ENCODE results near the gene KRTAP4-12.
"Not testable (repeated sequence)": the region's sequence is repeated elsewhere in the genome, so short reads cannot be mapped to it uniquely, and the experiment has no call there.

- not testable (repeated sequence) for TF ChIP-seq POLR2AphosphoS5 (IDR thresholded peaks at IDR 0.05); EP300 (conservative IDR thresholded peaks at IDR 0.05; ENCODE audit: poor library complexity, severe bottlenecking); TAF1 (IDR thresholded peaks at IDR 0.05; ENCODE audit: low read depth); EZH2 (IDR thresholded peaks at IDR 0.05; ENCODE audit: borderline replicate concordance, insufficient read depth, low read length, poor library complexity, severe bottlenecking); RAD21 (conservative IDR thresholded peaks at IDR 0.05); MXI1 (conservative IDR thresholded peaks at IDR 0.05; ENCODE audit: poor library complexity, severe bottlenecking); SMC3 (conservative IDR thresholded peaks at IDR 0.05; ENCODE audit: poor library complexity)
- TF ChIP-seq, protein P1, sequence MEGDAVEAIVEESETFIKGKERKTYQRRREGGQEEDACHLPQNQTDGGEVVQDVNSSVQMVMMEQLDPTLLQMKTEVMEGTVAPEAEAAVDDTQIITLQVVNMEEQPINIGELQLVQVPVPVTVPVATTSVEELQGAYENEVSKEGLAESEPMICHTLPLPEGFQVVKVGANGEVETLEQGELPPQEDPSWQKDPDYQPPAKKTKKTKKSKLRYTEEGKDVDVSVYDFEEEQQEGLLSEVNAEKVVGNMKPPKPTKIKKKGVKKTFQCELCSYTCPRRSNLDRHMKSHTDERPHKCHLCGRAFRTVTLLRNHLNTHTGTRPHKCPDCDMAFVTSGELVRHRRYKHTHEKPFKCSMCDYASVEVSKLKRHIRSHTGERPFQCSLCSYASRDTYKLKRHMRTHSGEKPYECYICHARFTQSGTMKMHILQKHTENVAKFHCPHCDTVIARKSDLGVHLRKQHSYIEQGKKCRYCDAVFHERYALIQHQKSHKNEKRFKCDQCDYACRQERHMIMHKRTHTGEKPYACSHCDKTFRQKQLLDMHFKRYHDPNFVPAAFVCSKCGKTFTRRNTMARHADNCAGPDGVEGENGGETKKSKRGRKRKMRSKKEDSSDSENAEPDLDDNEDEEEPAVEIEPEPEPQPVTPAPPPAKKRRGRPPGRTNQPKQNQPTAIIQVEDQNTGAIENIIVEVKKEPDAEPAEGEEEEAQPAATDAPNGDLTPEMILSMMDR (IDR thresholded peaks at IDR 0.05; ENCODE audit: poor library complexity, severe bottlenecking): not testable (repeated sequence)
- TF ChIP-seq, protein P2, sequence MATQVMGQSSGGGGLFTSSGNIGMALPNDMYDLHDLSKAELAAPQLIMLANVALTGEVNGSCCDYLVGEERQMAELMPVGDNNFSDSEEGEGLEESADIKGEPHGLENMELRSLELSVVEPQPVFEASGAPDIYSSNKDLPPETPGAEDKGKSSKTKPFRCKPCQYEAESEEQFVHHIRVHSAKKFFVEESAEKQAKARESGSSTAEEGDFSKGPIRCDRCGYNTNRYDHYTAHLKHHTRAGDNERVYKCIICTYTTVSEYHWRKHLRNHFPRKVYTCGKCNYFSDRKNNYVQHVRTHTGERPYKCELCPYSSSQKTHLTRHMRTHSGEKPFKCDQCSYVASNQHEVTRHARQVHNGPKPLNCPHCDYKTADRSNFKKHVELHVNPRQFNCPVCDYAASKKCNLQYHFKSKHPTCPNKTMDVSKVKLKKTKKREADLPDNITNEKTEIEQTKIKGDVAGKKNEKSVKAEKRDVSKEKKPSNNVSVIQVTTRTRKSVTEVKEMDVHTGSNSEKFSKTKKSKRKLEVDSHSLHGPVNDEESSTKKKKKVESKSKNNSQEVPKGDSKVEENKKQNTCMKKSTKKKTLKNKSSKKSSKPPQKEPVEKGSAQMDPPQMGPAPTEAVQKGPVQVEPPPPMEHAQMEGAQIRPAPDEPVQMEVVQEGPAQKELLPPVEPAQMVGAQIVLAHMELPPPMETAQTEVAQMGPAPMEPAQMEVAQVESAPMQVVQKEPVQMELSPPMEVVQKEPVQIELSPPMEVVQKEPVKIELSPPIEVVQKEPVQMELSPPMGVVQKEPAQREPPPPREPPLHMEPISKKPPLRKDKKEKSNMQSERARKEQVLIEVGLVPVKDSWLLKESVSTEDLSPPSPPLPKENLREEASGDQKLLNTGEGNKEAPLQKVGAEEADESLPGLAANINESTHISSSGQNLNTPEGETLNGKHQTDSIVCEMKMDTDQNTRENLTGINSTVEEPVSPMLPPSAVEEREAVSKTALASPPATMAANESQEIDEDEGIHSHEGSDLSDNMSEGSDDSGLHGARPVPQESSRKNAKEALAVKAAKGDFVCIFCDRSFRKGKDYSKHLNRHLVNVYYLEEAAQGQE (IDR thresholded peaks at IDR 0.05; ENCODE audit: borderline replicate concordance): not testable (repeated sequence)
These were observed 39.7 kb downstream of the KRTAP4-12 start, which contains the start of gene KRTAP4-7 for GRCh38 chr17:41084100-41084856.

Measured in neural cell (in vitro differentiated cells).